ENCODE measurements around the gene PCF11. TPM values are rescaled to one million over a fixed set of nuclear protein-coding genes. Genes with fewer than 3 reads are reported as not detected.

Gene PCF11
- total RNA-seq, 1 experiment from 2014 or later = 57.5 TPM

- Mint-ChIP-seq H3K27ac (ENCODE audit: low read depth, unreplicated experiment) (peak overlapping the region; percentile 100), H3K36me3 (ENCODE audit: insufficient read depth, unreplicated experiment) (peaks cover 72% of the 10 kb centered on the region), H3K4me3 (ENCODE audit: unreplicated experiment) (peak overlapping the region; percentile 98), H3K27me3 (ENCODE audit: insufficient read depth, unreplicated experiment) (no peaks in the 10 kb centered on the region), H3K4me1 (ENCODE audit: insufficient read depth, unreplicated experiment) (peaks cover 14% of the 10 kb centered on the region), H3K9me3 (ENCODE audit: unreplicated experiment) (no peaks in the 10 kb centered on the region)
- DNase-seq (ENCODE audit: unreplicated experiment) = peak; percentile 36
- BruUV-seq (replicated peaks) = no TSS peak
- CTCF ChIA-PET = interaction anchor here (0.8 to 1.8 kb wide), 7 partner anchors 66 to 293 kb away, joined by 3 to 7 read pairs (median 4); partner anchors contain the start of gene RAB30
- POLR2A ChIA-PET = interaction anchor here (0.6 to 7.1 kb wide), 34 partner anchors 7 to 259 kb away, joined by 3 to 188 read pairs (median 5); partner anchors contain the start of genes ANKRD42, CCDC90B, DDIAS and PRCP
- intact Hi-C loops (cut with micrococcal nuclease) = loop anchor here (1.0 to 10.0 kb wide), 3 partner anchors 85 to 254 kb away; partner anchors contain the start of gene CCDC90B
- TF ChIP-seq CTCF (IDR thresholded peaks at IDR 0.05; ENCODE audit: unreplicated experiment) = no peak
Measured at GRCh38 chr11:83159902-83160865, 3.3 kb downstream of the PCF11 start.

GRCh38 chr11:83161610-83162199 is 4.8 kb downstream of the PCF11 start:
- TF ChIP-seq CTCF (IDR thresholded peaks at IDR 0.05; ENCODE audit: unreplicated experiment) = no peak
- Mint-ChIP-seq H3K4me1 (ENCODE audit: insufficient read depth, unreplicated experiment) (peaks cover 14% of the 10 kb centered on the region), H3K27ac (ENCODE audit: low read depth, unreplicated experiment) (peak overlapping the region; percentile 19), H3K27me3 (ENCODE audit: insufficient read depth, unreplicated experiment) (no peaks in the 10 kb centered on the region), H3K36me3 (ENCODE audit: insufficient read depth, unreplicated experiment) (peaks cover 86% of the 10 kb centered on the region), H3K4me3 (ENCODE audit: unreplicated experiment) (peak overlapping the region; percentile 98), H3K9me3 (ENCODE audit: unreplicated experiment) (no peaks in the 10 kb centered on the region)
- ChIA-PET CTCF (interaction anchor here (0.6 to 1.5 kb wide), 4 partner anchors 73 to 252 kb away, joined by 3 to 4 read pairs (median 4); partner anchors contain the start of gene RAB30), POLR2A (interaction anchor here (0.9 to 7.1 kb wide), 10 partner anchors 10 to 261 kb away, joined by 3 to 126 read pairs (median 4); partner anchors contain the start of genes ANKRD42, DDIAS, PRCP and RAB30)
- no peak for DNase-seq (ENCODE audit: unreplicated experiment)
- BruUV-seq (replicated peaks) = no TSS peak
- intact Hi-C loops (cut with micrococcal nuclease) = no loop called here

GRCh38 chr11:83162377-83162776 is 5.4 kb downstream of the PCF11 start:
- no TSS peak for BruUV-seq (replicated peaks)
- Mint-ChIP-seq H3K9me3 (ENCODE audit: unreplicated experiment) (no peaks in the 10 kb centered on the region), H3K36me3 (ENCODE audit: insufficient read depth, unreplicated experiment) (peaks cover 86% of the 10 kb centered on the region), H3K27me3 (ENCODE audit: insufficient read depth, unreplicated experiment) (no peaks in the 10 kb centered on the region), H3K4me1 (ENCODE audit: insufficient read depth, unreplicated experiment) (peaks cover 14% of the 10 kb centered on the region), H3K27ac (ENCODE audit: low read depth, unreplicated experiment) (no peak overlapping the region), H3K4me3 (ENCODE audit: unreplicated experiment) (peak overlapping the region; percentile 98)
- POLR2A ChIA-PET = interaction anchor here (0.8 to 1.6 kb wide), 9 partner anchors 10 to 129 kb away, joined by 3 to 5 read pairs (median 3); partner anchors contain the start of genes ANKRD42 and RAB30
- no peak for DNase-seq (ENCODE audit: unreplicated experiment)
- no peak for TF ChIP-seq CTCF (IDR thresholded peaks at IDR 0.05; ENCODE audit: unreplicated experiment)
- CTCF ChIA-PET = interaction anchor here (0.6 to 1.5 kb wide), 5 partner anchors 33 to 303 kb away, joined by 3 to 4 read pairs (median 3); partner anchors contain the start of gene RAB30
- intact Hi-C loops (cut with micrococcal nuclease) = no loop called here
